ENCODE results near the gene SHKBP1. TPM values are rescaled to one million over a fixed set of nuclear protein-coding genes. Genes with fewer than 3 reads are reported as not detected.

The SHKBP1 gene
- total and polyA plus RNA-seq, 8 donors = 15.8 to 102 (median 73.4) TPM

DNA sequence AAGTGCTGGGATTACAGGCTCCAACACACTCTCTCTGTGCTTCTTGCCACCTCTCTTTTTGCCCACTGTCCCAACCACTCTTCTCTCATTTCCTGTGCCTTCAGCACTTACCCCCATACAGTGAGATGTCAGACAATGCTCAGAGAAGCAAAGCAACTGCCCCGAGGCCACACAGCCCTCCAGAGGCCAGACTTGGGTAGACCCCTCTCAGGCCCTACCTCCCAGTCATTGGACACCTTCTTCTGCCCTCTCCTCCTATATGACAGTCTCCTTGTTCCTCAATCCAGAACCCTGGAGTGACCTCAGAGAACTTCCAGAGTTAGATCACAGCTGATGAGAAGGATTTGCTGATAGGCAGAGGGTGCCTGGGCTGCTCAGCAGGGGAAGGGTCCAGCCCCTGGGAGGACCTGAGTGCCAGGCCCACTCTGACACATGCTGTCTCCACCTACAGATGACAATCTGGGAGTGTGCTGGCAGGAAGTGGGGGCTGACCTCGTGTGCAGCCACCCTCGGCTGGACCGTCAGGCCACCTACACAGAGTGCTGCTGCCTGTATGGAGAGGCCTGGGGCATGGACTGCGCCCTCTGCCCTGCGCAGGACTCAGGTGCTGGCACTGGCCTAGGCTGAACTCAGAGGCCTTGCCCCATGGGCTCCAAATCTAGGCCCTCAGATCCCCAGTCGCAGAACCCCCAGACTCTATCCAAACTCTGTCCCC lies 48.9 kb downstream of the SHKBP1 start:
- intact Hi-C loops (cut with DNase I; ENCODE audit: low total_unique reads) = no loop called here
- 69 to 84% (median 79%) methylated on average over 5 to 7 of the region's 7 CpGs for WGBS, 5 donors
- Histone ChIP-seq H3K4me3 (no peak overlapping the region), H3K27me3 (no peaks in the 10 kb centered on the region), H3K4me1 (peaks cover 0 to 10% (median 1%) of the 10 kb centered on the region in 4 donors), H3K9me3 (no peaks in the 10 kb centered on the region), H3K36me3 (peaks cover 17 to 90% (median 79%) of the 10 kb centered on the region in 4 donors), H3K27ac (peak overlapping the region in 1 of 5 donors; percentile 17)
- no peak for DNase-seq
- TF ChIP-seq POLR2AphosphoS5 (IDR thresholded peaks at IDR 0.05) (no peak), CTCF (IDR thresholded peaks at IDR 0.05) (no peak), POLR2A (IDR thresholded peaks at IDR 0.05) (no peak), EP300 (IDR thresholded peaks at IDR 0.05) (no peak)

DNA sequence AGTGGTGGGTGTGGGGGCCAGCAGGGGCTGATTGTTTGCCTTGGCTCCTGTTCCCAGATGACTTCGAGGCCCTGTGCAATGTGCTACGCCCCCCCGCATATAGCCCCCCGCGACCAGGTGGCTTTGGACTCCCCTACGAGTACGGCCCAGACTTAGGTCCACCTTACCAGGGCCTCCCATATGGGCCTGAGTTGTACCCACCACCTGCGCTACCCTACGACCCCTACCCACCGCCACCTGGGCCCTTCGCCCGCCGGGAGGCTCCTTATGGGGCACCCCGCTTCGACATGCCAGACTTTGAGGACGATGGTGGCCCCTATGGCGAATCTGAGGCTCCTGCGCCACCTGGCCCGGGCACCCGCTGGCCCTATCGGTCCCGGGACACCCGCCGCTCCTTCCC lies 50.2 kb downstream of the SHKBP1 start:
- H3K4me1 ChIP-seq = peaks cover 0 to 10% (median 1%) of the 10 kb centered on the region in 4 donors
- no peaks in the 10 kb centered on the region for H3K27me3 ChIP-seq
- TF ChIP-seq POLR2A (IDR thresholded peaks at IDR 0.05) (no peak), EP300 (IDR thresholded peaks at IDR 0.05) (no peak), POLR2AphosphoS5 (IDR thresholded peaks at IDR 0.05) (no peak), CTCF (IDR thresholded peaks at IDR 0.05) (no peak)
- no peak for DNase-seq
- no peak overlapping the region for H3K27ac ChIP-seq
- H3K4me3 ChIP-seq = no peak overlapping the region
- WGBS, 5 donors = 91 to 97% (median 92%) methylated on average over 21 to 24 of the region's 24 CpGs
- peaks cover 13 to 78% (median 66%) of the 10 kb centered on the region in 4 donors for H3K36me3 ChIP-seq
- H3K9me3 ChIP-seq = no peaks in the 10 kb centered on the region
- intact Hi-C loops (cut with DNase I; ENCODE audit: low total_unique reads) = no loop called here

- Histone ChIP-seq H3K36me3 (peaks cover 8 to 70% (median 58%) of the 10 kb centered on the region in 4 donors), H3K4me1 (peaks cover 0 to 10% (median 1%) of the 10 kb centered on the region in 4 donors), H3K27ac (no peak overlapping the region), H3K4me3 (no peak overlapping the region), H3K27me3 (no peaks in the 10 kb centered on the region), H3K9me3 (no peaks in the 10 kb centered on the region)
- TF ChIP-seq EP300 (IDR thresholded peaks at IDR 0.05) (no peak), CTCF (IDR thresholded peaks at IDR 0.05) (no peak), POLR2A (IDR thresholded peaks at IDR 0.05) (no peak), POLR2AphosphoS5 (IDR thresholded peaks at IDR 0.05) (no peak)
- 90 to 94% (median 92%) methylated on average over 27 to 39 of the region's 39 CpGs for WGBS, 5 donors
- no peak for DNase-seq
- intact Hi-C loops (cut with DNase I; ENCODE audit: low total_unique reads) = no loop called here
Measured at GRCh38 chr19:40627486-40628279, 51.0 kb downstream of the SHKBP1 start.

DNA sequence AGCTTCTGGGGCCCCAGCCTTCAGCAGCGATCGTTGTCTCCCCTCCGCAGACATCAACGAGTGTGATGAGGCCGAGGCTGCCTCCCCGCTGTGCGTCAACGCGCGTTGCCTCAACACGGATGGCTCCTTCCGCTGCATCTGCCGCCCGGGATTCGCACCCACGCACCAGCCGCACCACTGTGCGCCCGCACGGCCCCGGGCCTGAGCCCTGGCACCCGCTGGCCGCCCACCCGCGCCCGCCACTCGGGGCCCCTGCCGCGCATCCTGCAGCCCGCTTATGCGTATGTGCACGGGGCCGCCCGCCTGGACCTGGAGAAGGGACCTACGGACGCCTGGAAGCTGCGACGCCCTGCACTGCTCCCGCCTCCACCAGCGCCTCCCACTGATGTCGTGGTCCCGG lies 52.7 kb downstream of the SHKBP1 start:
- 94 to 97% (median 96%) methylated on average over 38 to 42 of the region's 42 CpGs for WGBS, 5 donors
- intact Hi-C loops (cut with DNase I; ENCODE audit: low total_unique reads) = no loop called here

More for the DNA sequence above, 52.7 kb downstream of the SHKBP1 start:
- Histone ChIP-seq H3K27ac (no peak overlapping the region), H3K9me3 (no peaks in the 10 kb centered on the region), H3K27me3 (no peaks in the 10 kb centered on the region), H3K4me1 (peaks cover 2 to 8% (median 6%) of the 10 kb centered on the region in 4 donors), H3K36me3 (peaks cover 4 to 56% (median 45%) of the 10 kb centered on the region in 4 donors), H3K4me3 (no peak overlapping the region)
- no peak for TF ChIP-seq CTCF (IDR thresholded peaks at IDR 0.05)
- no peak for TF ChIP-seq EP300 (IDR thresholded peaks at IDR 0.05)
- TF ChIP-seq POLR2A (IDR thresholded peaks at IDR 0.05) = no peak
- no peak for TF ChIP-seq POLR2AphosphoS5 (IDR thresholded peaks at IDR 0.05)
- no peak for DNase-seq
